Lower lobe of right lung (tissue), 2 donors: ENCODE data around the gene WDR82. TPM values are rescaled to one million over a fixed set of nuclear protein-coding genes. Genes with fewer than 3 reads are reported as not detected.

Source experiments
- ATAC-seq, 2 donors: fragments of 200-7000 bp; cut with Tn5 transposase; one replicate each; pipeline ENCODE4 v1.9.1; 2020 to 2022; ENCODE audit warnings: mild to moderate bottlenecking in 2 of 2, moderate library complexity in 2 of 2
- DNase-seq: peaks from one replicate; pipeline ENCODE4 v3.0.0-alpha.2; 2020
- H3K27ac ChIP-seq: fragments of 200-600 bp; one replicate; pipeline ENCODE4 v1.8.0; 2022
- H3K27me3 ChIP-seq: fragments of 200-600 bp; one replicate; pipeline ENCODE4 v1.8.0; 2022; ENCODE audit warnings: low read depth
- H3K36me3 ChIP-seq: fragments of 200-600 bp; one replicate; pipeline ENCODE4 v1.8.0; 2022; ENCODE audit warnings: mild to moderate bottlenecking
- H3K4me1 ChIP-seq: fragments of 200-600 bp; one replicate; pipeline ENCODE4 v1.8.0; 2022
- H3K4me3 ChIP-seq: fragments of 200-600 bp; one replicate; pipeline ENCODE4 v1.8.0; 2022; ENCODE audit warnings: mild to moderate bottlenecking
- H3K9me3 ChIP-seq: fragments of 200-600 bp; one replicate; pipeline ENCODE4 v1.8.0; 2022
- CTCF ChIP-seq: fragments of 200-600 bp; IDR thresholded peaks from one replicate; pipeline ENCODE4 v1.8.0; 2022; ENCODE audit warnings: antibody characterized with exemption, mild to moderate bottlenecking
- intact Hi-C: fragments of 100-400 bp; cut with DNase I; formaldehyde crosslinking; loops from one replicate; pipeline ENCODE4 v1.11.0; 2022
- long read RNA-seq: library from polyadenylated mRNA; unstranded; transcript quantifications from one replicate; pipeline ENCODE4 v2.0.0, GENCODE V29; 2021
- total RNA-seq: library from RNA; stranded (reverse); fragmentation: NEBNext Ultra II Directional; extraction: Animal tissue kit (Norgen Biotek cat#: 25700); gene quantifications from one replicate; pipeline ENCODE4 v1.2.1, GENCODE V29; 2021
- donor health status: DM: no; HTN: yes; CAD: no; lungs with severe emphysema.

WDR82 gene
- total RNA-seq = 60.2 TPM
- long read RNA-seq, full-length matches to known transcripts = 3 of 13 reads
- long read RNA-seq, partial matches to known transcripts = 3 of 13 reads
- long read RNA-seq, other reads (novel, unspliced or antisense) = 7 of 13 reads

- peak; percentile 55 for TF ChIP-seq CTCF
- peak; percentile 99 for DNase-seq
- H3K9me3 ChIP-seq = no peaks in the 10 kb centered on the region
- H3K27me3 ChIP-seq = no peaks in the 10 kb centered on the region
- H3K4me3 ChIP-seq = peak within 1 kb of the TSS; percentile 92
- peaks cover 20% of the 10 kb centered on the region for H3K36me3 ChIP-seq
- peak within 1 kb of the TSS; percentile 96 for H3K27ac ChIP-seq
- peaks cover 53% of the 10 kb centered on the region for H3K4me1 ChIP-seq
- ATAC-seq = peak; percentile 97 to 98
- intact Hi-C loops = no loop called here
These were observed at the start of gene WDR82 for GRCh38 chr3:52278510-52279069. TSS of gene WDR82 (minus strand) at chr3:52278649. CDS start at chr3:52278361, 288 bp downstream.

GRCh38 chr3:52327486-52328290, 49.2 kb upstream of the WDR82 start:
- no peak overlapping the region for H3K4me3 ChIP-seq
- DNase-seq (no peak), ATAC-seq (no peak)
- no peaks in the 10 kb centered on the region for H3K4me1 ChIP-seq
- peaks cover 7% of the 10 kb centered on the region for H3K36me3 ChIP-seq
- no peak for TF ChIP-seq CTCF
- H3K27ac ChIP-seq = no peak overlapping the region
- H3K9me3 ChIP-seq = no peaks in the 10 kb centered on the region
- H3K27me3 ChIP-seq = no peaks in the 10 kb centered on the region
- intact Hi-C loops = no loop called here

GRCh38 chr3:52326976-52327375, 48.5 kb upstream of the WDR82 start:
- no peak overlapping the region for H3K27ac ChIP-seq
- no peaks in the 10 kb centered on the region for H3K9me3 ChIP-seq
- DNase-seq (no peak), ATAC-seq (no peak)
- no peak overlapping the region for H3K4me3 ChIP-seq
- intact Hi-C loops = no loop called here
- no peaks in the 10 kb centered on the region for H3K27me3 ChIP-seq
- H3K4me1 ChIP-seq = no peaks in the 10 kb centered on the region
- no peak for TF ChIP-seq CTCF
- H3K36me3 ChIP-seq = peaks cover 5% of the 10 kb centered on the region

GRCh38 chr3:52325686-52326085, 47.2 kb upstream of the WDR82 start:
- no peaks in the 10 kb centered on the region for H3K4me1 ChIP-seq
- H3K27me3 ChIP-seq = no peaks in the 10 kb centered on the region
- H3K4me3 ChIP-seq = no peak overlapping the region
- H3K36me3 ChIP-seq = peaks cover 5% of the 10 kb centered on the region
- intact Hi-C loops = no loop called here
- no peaks in the 10 kb centered on the region for H3K9me3 ChIP-seq
- no peak for TF ChIP-seq CTCF
- DNase-seq (no peak), ATAC-seq (no peak)
- no peak overlapping the region for H3K27ac ChIP-seq

- Histone ChIP-seq H3K27ac (no peak overlapping the region), H3K4me3 (no peak overlapping the region), H3K36me3 (peaks cover 5% of the 10 kb centered on the region), H3K27me3 (no peaks in the 10 kb centered on the region), H3K4me1 (no peaks in the 10 kb centered on the region), H3K9me3 (no peaks in the 10 kb centered on the region)
- ATAC-seq = no peak
- TF ChIP-seq CTCF = no peak
- DNase-seq = no peak
- intact Hi-C loops = no loop called here
These were observed 46.2 kb upstream of the WDR82 start for GRCh38 chr3:52324676-52325075.
